Measurements from ENCODE around the gene PTCH1.

PTCH1 gene

GRCh38 chr9:95419444-95419843 lies 97.3 kb downstream of the PTCH1 start:
- TF ChIP-seq CTCF (IDR thresholded peaks at IDR 0.05) = no peak

- TF ChIP-seq CTCF (IDR thresholded peaks at IDR 0.05) = no peak
These were observed 101.6 kb downstream of the PTCH1 start for GRCh38 chr9:95415158-95415557.

- TF ChIP-seq CTCF (IDR thresholded peaks at IDR 0.05) = no peak
These were observed 103.0 kb downstream of the PTCH1 start for GRCh38 chr9:95413793-95414192.

GRCh38 chr9:95411054-95411892 lies 105.5 kb downstream of the PTCH1 start:
- no peak for TF ChIP-seq CTCF (IDR thresholded peaks at IDR 0.05)

GRCh38 chr9:95409650-95410426 lies 106.9 kb downstream of the PTCH1 start:
- no peak for TF ChIP-seq CTCF (IDR thresholded peaks at IDR 0.05)

- no peak for TF ChIP-seq CTCF (IDR thresholded peaks at IDR 0.05)
These were observed 109.2 kb downstream of the PTCH1 start for GRCh38 chr9:95407524-95407923.

GRCh38 chr9:95406121-95406520 lies 110.7 kb downstream of the PTCH1 start:
- no peak for TF ChIP-seq CTCF (IDR thresholded peaks at IDR 0.05)
